Measurements from ENCODE around the gene LMF1.

Gene LMF1

DNA sequence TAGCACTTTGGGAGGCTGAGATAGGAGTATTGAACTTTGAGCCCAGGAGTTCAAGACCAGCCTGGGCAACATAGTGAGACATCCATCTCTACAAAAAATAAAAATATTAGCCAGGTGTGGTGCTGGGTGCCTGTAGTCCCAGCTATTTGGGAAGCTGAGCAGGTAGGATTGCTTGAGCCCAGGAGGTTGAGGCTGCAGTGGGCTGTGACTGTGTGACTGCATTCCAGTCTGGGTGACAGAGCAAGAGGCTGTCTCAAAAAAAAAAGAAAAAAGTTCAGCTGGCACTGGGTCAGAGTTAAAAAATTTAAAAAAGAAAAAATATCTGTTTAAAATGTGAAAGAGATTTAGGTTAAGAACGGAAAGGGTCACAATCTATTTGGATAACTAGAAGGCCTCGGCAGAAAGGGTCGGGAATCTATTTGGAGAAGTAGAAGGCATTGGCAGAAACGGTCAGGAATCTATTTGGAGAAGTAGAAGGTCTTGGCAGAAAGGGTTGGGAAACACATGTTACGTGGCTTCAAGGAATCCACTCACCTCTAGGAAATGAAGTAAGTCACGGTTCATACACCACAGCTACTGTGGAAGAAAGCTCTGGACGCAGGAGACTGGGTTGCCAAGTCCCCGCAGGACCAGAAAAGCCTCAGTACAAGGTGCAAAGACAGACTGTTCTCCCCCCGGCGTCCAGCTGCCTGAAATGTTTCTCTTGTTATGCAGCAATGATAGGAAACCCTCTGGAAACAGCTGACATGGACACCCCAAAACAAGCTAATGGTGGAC is 25.3 kb downstream of the LMF1 start:
- DNase-seq, result no peak

DNA sequence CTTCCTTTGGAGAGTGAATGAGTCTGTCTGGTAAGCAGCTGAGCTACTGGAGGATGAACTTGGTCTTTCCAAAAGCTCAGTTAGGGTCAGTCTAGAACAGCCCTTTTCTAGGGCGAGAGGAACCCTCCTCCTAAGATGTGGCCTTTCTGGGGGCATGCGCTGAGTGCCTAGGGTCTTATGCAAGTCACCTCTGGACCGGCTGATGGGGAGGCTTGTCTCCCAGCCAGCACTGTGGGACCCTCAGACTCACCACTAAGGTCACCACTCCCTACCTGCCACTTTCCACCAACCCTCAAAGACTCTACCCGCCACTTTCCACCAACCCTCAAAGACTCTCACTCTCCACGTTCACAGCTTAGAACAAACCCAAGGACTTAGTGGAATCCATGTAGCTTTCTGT is 26.8 kb downstream of the LMF1 start:
- no peak for DNase-seq

DNA sequence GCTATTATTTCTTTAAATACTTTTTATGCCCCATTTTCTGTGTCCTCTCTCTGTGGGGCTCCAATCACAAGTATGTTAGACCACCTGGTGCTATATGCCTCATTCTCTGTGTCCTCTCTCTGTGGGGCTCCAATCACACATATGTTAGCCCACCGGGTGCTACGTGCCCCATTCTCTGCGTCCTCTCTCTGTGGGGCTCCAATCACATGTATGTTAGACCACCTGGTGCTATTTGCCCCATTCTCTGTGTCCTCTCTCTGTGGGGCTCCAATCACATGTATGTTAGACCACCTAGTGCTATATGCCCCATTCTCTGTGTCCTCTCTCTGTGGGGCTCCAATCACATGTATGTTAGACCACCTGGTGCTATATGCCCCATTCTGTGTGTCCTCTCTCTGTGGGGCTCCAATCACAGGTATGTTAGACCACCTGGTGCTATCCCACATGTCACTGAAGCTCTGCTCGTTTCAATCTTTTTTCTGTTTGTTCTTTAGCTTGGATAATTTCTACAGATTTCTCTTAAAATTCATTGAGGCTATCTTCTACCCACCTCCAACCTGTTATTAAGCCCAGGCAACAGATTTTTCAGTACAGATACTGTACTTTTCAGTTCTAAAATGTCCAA is 28.2 kb downstream of the LMF1 start:
- no peak for DNase-seq

DNA sequence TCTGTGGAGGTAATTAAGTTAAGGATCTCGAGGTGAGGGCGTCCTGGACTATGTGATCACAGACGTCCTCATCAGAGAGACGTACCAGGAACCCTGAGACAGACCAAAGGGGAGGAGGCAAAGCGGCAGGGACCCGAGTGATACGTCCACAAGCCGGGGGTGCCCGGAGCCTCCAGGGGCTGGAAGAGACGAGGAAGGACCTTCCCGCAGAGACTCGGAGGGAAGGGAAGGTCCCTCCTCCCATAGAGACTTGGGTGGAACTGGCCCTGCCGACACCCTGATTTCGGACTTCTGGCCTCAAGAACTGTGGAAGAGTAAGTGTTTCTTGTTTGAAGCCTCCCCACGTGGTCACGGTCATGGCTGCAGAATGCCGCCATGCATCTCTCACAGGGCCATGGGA is 30.8 kb downstream of the LMF1 start:
- no peak for DNase-seq

DNA sequence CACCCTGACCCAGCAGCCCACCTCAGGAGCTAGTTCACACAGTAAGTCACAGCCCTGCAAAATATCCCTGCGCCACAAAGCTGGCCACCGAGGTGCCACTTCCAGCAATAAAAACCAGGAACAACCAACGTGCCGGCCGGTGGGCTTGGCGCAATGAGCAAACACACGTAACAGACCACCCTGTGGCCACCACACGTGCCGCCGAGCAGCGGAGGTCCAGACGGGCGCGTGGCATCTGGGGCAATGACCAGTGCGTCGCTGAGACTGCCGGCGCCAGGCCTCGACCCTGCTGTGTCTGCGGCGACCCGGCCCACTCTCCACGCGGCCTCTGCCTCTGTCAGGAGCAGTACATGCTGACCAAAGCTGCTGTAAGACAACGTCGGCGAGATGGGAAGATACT is 31.5 kb downstream of the LMF1 start:
- no peak for DNase-seq

DNA sequence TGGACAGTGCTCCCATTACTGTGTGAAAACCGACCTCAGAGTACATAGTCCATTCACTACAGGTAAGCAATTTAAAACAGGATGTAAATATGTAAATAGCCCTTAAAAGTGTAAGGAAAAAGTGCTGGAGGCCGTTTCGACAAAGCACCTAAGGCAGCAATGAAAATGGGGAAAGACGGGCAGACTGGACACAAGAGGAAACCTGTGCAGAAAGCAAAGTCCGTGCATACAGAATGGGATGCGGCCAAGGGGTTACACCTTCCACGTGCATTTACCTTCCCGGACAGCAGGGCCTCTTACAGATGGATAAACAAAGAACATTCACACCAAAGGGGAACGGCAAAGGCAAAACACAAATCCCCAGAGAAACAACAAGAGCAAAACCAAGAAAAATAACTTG is 32.0 kb downstream of the LMF1 start:
- no peak for DNase-seq

DNA sequence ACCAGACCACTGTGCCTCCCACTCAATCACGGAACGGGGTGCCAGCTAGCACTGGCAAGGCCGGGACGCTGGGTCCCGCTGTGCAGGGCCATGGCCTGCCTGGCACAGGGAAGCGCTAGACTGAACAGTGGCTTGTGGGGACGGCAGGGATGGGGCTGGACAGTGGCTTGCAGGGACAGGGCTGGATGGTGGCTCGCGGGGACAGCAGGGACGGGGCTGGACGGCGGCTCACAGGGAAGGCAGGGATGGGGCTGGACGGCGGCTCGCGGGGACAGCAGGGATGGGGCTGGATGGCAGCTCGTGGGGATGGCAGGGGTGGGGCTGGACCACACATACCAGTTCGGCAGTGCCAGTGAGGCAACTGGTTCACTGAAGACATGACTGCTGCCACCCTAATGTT is 32.6 kb downstream of the LMF1 start:
- no peak for DNase-seq

DNA sequence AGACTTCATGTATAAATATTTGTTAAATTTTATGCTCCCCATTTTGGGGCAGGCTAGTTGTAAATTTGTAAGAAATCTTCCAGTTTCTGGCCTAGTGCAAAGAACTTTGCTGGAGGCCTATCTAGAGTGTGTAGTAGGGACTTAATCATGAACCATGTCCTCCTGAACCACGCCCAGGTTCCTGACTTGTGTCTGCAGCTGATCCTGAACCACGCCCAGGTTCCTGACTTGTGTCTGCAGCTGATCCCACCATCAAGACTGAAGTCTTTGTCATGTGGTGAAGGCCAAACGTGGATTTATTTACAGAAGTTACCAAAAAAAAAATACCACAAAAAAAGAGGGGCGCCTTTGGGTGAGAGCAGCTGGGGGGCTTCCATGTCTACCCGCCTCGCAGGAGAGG is 33.1 kb downstream of the LMF1 start:
- DNase-seq, result no peak

DNA sequence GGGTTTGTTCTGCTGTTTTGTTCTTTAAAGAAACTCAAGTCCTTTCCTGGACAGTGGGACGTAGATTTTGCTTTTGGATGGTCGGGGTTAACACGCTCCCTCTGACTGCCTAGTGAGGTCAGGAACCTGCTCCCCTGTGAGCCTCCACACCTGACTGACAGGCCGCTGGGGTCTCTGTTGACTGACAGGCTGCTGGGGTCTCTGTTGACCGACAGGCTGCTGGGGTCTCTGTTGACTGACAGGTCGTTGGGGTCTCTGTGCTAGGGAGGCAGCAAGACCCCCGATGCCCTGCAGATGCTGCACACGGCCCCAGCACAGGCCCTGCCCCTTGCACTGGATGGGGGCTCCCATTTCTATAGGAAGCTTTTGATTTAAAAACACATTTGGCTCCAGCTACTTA is 33.5 kb downstream of the LMF1 start:
- no peak for DNase-seq

DNA sequence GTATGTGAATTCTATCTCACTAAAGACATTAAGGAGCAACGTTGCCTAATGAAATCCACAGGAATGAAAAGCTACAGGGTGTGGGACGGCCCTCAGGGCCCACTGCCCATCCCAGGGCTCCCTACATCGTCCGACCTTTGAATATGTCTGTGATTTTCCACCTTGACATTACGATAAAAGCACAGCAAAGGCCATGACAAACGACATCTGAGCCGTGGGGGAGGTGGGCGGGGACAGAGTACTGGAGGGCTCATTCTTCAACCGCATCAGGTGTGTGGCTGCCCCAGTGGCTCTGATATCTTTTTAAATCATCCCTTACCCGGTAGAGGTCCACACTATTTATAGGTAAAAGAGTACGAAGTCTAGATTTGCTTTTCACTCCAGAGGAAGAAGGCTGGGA is 35.1 kb downstream of the LMF1 start:
- no peak for DNase-seq

DNA sequence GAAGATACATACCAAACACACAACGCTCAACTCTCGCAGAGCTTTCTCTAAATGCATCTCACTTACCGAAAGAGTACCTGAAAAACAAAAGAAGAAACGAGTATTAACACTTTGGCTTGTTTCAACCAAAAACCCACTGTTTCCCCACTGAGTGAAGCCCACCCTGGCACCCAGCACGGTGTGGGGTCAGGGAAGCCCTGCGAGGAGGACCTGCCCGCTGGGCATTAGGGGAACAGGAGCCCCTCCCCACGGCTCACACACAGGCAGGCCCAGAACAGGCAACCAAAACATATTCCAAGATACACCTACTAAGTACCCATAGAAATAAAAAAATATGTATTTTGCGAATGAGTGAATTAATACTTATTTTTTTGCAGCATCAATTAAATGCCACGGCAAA is 36.6 kb downstream of the LMF1 start:
- DNase-seq, result no peak

DNA sequence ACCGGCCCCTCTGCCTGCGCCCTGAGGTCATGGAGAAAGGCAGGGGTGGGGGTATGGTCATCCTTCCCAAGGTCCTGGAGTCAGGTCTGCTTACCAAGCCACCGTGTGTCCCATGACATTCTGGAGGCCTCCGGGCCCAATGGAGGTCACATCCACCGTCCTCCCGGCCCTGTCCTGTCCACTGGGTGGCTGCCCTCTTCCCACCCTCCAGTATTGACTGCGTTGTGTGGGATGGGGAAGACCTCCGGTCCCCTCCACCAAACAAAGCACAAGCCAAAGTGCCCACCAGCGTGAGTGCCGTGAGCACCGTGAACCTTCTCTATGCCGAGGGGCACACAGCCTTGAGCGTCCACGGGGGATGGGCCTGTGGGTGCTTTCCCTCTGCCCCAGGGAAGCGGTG is 37.2 kb downstream of the LMF1 start:
- DNase-seq, result no peak

DNA sequence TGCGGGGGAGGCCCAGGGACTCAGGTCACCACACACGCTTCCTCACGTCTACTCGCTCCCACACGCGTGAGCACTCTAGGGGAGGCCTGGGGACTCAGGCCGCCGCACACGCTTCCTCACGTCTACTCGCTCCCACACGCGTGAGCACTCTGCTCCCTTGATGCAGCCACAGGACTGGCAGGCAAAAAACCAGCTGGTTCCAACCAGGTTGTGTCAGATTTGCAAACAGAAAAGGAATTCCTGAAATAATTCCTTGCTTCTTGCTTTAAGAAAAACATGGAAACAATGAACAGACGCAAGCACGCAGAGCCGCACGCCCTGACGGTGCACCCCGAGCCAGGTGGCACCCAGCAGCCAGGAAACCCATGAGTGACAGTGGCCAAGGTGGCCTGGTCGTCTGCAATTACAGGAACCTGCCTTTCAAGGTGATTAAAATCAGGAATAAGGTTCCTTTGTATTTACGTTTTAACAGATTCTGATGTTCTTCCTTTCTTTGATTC is 37.9 kb downstream of the LMF1 start:
- DNase-seq, result no peak

DNA sequence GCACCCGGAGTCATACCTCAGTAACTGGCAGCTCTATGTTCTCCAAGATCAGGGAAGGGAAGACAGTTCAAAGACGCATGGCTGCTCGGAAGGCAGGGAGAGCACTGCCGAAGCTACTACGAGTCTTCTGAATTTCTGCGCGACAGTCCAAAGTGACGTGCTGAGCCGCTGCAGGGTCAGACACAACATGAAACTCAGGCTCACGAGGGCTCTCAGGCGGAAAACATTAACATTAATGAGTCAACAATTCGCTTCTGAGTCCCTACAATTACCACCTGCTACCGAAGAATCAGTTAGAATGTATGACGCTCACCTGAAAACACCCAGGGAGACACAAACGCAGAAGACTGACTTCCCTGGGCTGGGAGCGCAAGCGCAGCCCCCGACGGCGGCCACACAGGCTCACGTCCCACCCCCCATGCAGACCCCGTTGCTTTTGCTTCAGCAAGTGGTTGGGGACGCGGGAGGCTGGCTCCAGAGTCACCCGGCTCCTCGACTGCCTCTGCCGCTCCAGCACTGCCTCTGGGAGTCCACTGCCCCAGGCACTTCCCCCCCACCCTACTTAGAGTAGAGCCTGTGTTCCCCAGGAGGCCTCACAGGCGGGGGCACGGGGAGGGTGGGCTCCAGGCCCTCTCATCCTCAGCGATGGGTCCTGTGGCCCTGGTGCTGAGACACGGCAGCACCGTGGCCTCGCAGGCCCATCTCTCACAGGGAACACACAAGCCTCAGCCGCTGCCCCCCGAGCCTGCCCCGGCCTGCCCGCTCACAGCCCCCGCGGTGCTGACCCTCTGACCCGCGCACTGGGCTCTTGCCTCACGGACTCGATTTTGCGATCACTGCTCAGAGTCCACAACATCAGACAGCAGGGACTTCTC is 38.9 kb downstream of the LMF1 start:
- no peak for DNase-seq

DNA sequence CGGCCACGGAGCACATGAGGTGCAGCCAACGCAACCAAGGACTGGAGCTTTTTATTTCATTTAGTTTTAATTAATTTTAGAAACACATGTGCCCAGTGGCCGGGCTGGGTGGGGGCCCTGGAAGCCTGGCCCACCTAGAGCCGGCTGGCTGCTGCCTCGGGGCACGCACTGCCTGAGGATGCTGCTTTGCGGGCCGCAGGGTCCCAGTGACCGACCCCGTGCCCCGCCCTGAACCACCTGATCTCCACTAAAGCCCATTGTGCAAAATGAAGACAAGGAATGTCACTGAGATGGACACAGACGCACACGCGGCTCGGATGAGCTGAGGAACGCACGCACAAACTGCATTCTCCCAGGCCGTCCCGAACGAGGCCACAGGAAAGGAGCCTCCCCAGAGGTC is 39.6 kb downstream of the LMF1 start:
- no peak for DNase-seq

DNA sequence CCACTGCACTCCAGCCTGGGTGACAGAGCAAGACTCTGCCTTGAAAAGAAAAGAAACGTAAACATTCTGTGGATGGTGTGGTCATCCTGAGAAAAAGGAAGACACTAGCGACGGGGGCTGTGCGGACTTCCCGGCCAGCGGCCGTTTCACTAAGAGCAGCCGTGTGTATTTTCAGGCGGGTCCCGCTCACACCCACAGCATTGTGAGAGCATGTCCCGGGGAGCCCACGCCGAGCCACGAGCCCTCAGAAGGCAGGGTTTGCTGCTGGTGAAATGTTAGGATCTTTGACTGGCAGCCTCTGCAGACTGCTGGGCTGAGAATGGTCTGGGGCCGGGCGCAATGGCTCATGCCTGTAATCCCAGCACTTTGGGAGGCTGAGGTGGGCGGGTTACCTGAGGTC is 40.3 kb downstream of the LMF1 start:
- DNase-seq, result no peak

DNA sequence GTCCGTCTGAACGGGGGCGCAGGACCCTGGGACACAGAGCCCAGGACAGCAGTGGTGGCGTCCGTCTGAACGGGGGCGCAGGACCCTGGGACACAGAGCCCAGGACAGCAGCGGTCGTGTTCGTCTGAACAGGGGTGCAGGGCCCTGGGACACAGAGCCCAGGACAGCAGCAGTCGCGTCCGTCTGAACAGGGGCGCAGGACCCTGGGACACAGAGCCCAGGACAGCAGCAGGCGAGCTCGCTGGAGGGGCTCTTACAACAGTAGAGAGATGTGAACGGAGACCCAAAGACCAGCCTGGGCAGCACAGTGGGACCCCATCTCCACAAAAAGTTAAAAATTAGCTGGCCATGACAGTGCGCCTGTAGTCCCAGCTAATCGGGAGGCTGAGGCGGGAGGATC is 40.7 kb downstream of the LMF1 start:
- DNase-seq, result no peak

DNA sequence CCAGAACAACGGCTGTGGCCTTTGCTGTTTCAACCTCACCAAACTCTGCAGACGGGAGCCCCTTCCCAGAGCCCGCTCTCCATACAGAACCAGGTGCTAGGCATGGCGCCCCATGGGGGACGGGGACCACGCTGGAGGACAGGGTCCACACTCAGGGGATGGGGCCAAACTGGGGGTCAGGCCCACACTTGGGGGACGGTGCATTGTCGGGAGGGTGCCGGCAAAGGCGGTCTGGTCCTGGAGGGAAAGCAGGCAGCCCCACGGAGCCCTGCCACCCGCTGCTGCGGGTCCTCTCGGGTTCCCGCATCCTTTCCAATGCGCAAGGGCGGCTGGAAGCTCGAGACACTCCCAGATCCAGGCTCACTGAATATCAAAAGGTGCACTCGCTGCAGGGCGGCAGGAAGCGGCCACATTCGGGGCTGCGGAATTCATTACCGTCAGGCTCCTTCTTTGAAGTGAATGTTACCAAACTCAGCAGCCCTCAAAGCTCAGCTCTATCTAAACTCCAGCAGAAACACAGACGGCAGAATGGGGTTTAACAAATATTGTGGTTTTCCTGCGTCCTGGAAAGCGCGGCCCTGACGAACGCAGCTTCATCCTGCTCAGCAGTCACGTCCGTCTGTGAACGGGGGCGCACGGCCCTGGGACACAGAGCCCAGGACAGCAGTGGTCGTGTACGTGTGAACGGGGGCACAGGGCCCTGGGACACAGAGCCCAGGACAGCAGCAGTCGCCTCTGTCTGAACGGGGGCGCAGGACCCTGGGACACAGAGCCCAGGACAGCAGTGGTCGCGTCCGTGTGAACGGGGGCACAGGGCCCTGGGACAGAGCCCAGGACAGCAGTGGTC is 41.3 kb downstream of the LMF1 start:
- no peak for DNase-seq

DNA sequence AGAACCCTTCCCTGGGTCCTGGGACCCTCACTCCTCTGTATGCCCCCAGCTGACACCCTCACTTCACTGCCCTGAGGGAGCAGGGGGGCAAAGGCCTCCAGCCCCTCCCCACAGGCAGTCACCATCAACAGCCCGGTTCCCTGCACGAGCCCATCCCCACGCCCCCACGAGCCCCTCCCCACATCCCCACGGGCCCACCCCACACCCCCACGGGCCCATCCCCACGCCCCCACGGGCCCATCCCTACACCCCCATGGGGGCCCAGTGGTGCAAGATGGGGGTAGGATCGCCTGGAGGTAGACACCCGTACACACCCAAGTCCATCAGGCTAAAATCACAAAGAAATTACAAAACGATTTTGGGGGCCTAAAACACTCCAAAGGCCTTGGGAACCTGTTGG is 42.3 kb downstream of the LMF1 start:
- no peak for DNase-seq

DNA sequence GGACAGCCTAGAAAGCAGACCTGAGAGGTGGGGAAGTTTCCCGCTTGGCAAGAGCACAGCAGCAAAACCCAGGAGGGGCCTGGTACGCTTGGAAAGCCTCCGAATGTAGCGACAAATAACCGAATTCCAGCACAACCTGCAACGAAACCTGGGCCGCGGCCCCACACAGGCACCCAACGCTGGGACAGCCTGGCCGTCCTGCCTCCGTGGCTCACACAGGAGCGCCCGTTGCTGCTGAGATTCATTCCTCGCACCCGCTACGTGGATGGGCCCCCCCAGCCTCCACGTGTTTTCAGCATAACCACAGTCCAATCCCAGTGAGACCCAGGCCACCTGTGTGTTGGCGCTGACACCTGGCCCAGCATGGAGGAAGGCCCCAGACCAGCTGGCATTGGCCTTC is 42.9 kb downstream of the LMF1 start:
- no peak for DNase-seq

DNA sequence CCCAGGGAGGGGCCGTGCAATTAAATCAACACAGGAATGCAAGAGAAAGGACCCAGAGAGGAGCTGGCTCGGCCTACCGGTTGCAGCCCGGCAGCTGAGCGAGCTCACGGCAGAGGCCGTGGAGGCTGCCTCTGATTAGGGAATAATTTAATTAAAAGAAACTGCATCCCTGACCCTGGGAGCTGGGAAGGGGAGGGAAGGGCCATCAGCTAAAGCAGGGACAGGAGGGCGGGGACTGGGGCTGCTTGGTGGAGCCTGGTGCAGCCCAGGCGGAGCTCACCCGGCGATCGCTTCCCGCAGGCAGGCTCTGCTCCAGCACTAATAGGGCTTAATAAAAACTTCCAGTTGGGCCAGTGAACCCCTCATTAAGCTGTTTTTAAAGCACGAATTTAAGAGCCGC is 43.4 kb downstream of the LMF1 start:
- no peak for DNase-seq

DNA sequence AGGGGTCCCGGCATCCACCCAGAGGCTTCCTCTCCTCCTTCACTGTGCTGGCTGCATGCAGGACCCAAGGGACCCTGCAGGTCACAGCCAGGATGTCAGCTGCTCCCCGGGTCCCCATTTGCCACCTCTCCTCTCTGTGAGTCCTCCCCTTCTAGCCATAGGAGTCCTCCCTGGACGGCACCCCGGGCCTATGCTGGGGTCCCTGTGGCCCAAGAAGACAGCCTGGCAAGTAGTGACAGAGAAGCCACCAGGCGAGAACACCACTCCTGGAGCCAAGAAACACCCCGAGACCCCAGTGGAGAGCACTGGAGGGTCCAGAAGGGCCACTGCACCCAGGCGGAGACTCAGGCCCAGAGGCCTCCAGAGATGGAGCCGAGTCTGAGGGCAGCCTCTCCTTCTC is 44.1 kb downstream of the LMF1 start:
- DNase-seq, result no peak

DNA sequence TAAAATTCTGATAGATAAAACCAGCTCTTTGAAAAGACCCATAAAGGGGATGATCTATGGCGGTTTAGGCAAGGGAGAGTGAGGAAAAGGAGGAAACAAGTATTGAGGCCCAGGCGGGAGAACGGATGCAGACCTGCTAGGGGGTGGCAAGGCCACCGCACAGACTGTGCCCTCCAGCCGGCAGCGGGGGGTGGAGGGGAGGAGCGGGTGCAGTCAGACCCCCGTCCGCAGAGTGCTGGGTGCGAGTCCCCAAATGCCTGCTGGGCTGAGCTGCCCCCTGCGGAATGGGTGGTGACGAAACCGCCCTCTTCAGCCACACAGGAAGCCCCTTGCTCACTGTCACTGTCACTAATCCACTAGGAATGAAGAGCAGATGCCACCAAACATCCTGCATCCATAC is 46.0 kb downstream of the LMF1 start:
- no peak for DNase-seq

Data from activated CD4-positive, alpha-beta T cell treated with anti-CD3 and anti-CD28 coated beads, Interleukin-2, Interleukin-6, amounts not matched to agents 100 ng/mL and 50 ng/mL, durations not matched to agents 16 hours and 8 hours (primary cell).